ENCODE measurements around the gene POLDIP2. TPM values are rescaled to one million over a fixed set of nuclear protein-coding genes. Genes with fewer than 3 reads are reported as not detected.
A peak's percentile ranks its signal among the peaks of the same experiment; 100 is the strongest.

The POLDIP2 gene
- total and polyA plus RNA-seq, 9 of the 15 experiments (the other 6 are each of a cell fraction or from before 2014, with no cell fraction given), result 22.0 to 137 (median 104) TPM

- TF ChIP-seq PURB (CRISPR knock-in tag; IDR thresholded peaks at IDR 0.05; ENCODE audit: low read depth) (no peak), KAT7 (CRISPR knock-in tag; IDR thresholded peaks at IDR 0.05; ENCODE audit: borderline replicate concordance) (no peak), ATF7 (IDR thresholded peaks at IDR 0.05) (peak; percentile 100), IRF1 (CRISPR knock-in tag; IDR thresholded peaks at IDR 0.05; ENCODE audit: borderline replicate concordance) (no peak), POLR2B (IDR thresholded peaks at IDR 0.05; ENCODE audit: low read depth, partially characterized antibody) (peak; percentile 53), NFATC3 (IDR thresholded peaks at IDR 0.05) (no peak), PATZ1 (CRISPR knock-in tag; IDR thresholded peaks at IDR 0.05; ENCODE audit: borderline replicate concordance) (no peak), SMARCA5 (IDR thresholded peaks at IDR 0.05) (no peak), U2AF1 (optimal IDR thresholded peaks at IDR 0.05; ENCODE audit: low read depth, low read length) (no peak), ATF3 (IDR thresholded peaks at IDR 0.05) (peak; percentile 100), ATF3 (CRISPR knock-in tag; conservative IDR thresholded peaks at IDR 0.05) (peak; percentile 95), HES1 (IDR thresholded peaks at IDR 0.05; ENCODE audit: low read depth) (no peak), SMARCA4 (IDR thresholded peaks at IDR 0.05) (no peak), ARHGAP35 (IDR thresholded peaks at IDR 0.05; ENCODE audit: partially characterized antibody) (no peak), NCOA6 (IDR thresholded peaks at IDR 0.05) (no peak), TSHZ1 (CRISPR knock-in tag; IDR thresholded peaks at IDR 0.05) (0 out of 2 replicates have a peak, but pooled peaks have one; percentile 49), ZFP91 (CRISPR knock-in tag; IDR thresholded peaks at IDR 0.05) (no peak), RBM15 (IDR thresholded peaks at IDR 0.05; ENCODE audit: insufficient read depth, low read length) (no peak), MTA1 (IDR thresholded peaks at IDR 0.05; ENCODE audit: borderline replicate concordance) (peak; percentile 40; the same call in 1 of the 2 replicates)
Measured at GRCh38 chr17:28335201-28335958, 21.9 kb downstream of the POLDIP2 start, which contains the start of the genes IFT20 and TNFAIP1 (continued).

Measured in K562 (cell line).